ENCODE measurements around the gene OPN3. TPM values are rescaled to one million over a fixed set of nuclear protein-coding genes. Genes with fewer than 3 reads are reported as not detected.

Gene OPN3
- total and polyA plus RNA-seq, 2 donors (not counting 1 experiment from before 2014, with no cell fraction given), result 21.0 to 29.6 TPM

DNA sequence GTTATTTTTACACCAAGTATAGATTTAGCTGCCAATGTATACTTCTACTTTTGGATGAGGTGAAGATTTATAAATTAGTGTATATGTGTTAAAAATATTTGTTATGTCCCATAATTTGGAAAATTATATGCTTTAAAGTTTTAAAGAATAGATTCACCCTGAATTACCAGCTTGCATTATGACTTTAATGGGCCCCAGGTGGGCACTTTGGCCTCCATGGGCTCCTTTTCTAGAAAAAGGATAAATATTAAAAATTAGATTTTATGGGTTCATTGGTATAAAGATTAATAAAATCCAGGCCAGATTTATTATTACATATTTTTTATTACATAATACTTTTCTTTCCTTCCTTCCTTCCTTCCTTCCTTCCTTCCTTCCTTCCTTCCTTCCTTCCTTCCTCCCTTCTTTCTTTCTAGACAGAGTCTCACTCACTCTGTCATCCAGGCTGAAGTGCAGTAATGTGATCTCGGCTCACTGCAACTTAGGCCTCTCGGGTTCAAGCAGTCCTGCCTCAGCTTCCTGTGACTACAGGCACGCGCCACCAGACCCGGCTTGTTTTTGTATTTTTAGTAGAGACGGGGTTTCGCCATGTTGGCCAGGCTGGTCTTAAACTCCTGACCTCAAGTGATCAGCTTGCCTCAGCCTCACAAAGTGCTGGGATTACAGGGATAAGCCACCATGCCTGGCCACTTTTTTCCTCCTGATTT, 86.1 kb downstream of the OPN3 start:
- Histone ChIP-seq H3K4me1 (ENCODE audit: control insufficient read depth in 2 of 2, insufficient read depth in 2 of 2, low read length in 2 of 2) (peaks cover 39 to 41% of the 10 kb centered on the region in 2 donors), H3K36me3 (replicated peaks in 1 of 2; ENCODE audit: control extremely low read depth in 1 of 2, control insufficient read depth in 1 of 2, extremely low read depth in 1 of 2, insufficient read depth in 2 of 2, low read length in 1 of 2) (peaks cover 1 to 35% of the 10 kb centered on the region in 2 experiments), H4K20me1 (ENCODE audit: control insufficient read depth, insufficient read depth, low read length, poor library complexity, severe bottlenecking) (no peaks in the 10 kb centered on the region), H3K9me3 (ENCODE audit: control extremely low read depth in 1 of 3, control insufficient read depth in 2 of 3, insufficient read depth in 1 of 3, low read length in 2 of 3) (peaks cover 0 to 4% (median 0%) of the 10 kb centered on the region in 3 donors), H3K9ac (ENCODE audit: low read length) (no peak overlapping the region), H3K4me2 (replicated peaks; ENCODE audit: low read depth, low read length, poor library complexity, severe bottlenecking) (no peak overlapping the region), H3K27me3 (replicated peaks in 1 of 4; ENCODE audit: control extremely low read depth in 1 of 4, control insufficient read depth in 3 of 4, insufficient read depth in 4 of 4, low read length in 3 of 4) (no peaks in the 10 kb centered on the region), H3K4me3 (ENCODE audit: control extremely low read depth in 1 of 5, extremely low read depth in 1 of 5, insufficient read depth in 1 of 5, low read depth in 2 of 5, low read length in 4 of 5) (no peak overlapping the region), H3K79me2 (ENCODE audit: control insufficient read depth, insufficient read depth, low read length) (peaks cover 24% of the 10 kb centered on the region), H2AFZ (ENCODE audit: insufficient read depth, low read depth, low read length, poor library complexity, severe bottlenecking) (no peak overlapping the region), H3K27ac (ENCODE audit: low read length in 2 of 2) (no peak overlapping the region)
- 80% methylated on average over 7 of the region's 7 CpGs for WGBS (ENCODE audit: insufficient coverage)
- peaks cover 3% of the 10 kb centered on the region for H3K27me3 Mint-ChIP-seq
- DNase-seq (no peak), ATAC-seq (ENCODE audit: low read depth) (no peak)
- H3K4me1 Mint-ChIP-seq, result peaks cover 53% of the 10 kb centered on the region
- peak overlapping the region; percentile 19 for H3K4me3 Mint-ChIP-seq
- peak overlapping the region; percentile 65 for H3K27ac Mint-ChIP-seq
- H3K9me3 Mint-ChIP-seq (ENCODE audit: insufficient read depth), result no peaks in the 10 kb centered on the region
- no peak for TF ChIP-seq EZH2 (IDR thresholded peaks at IDR 0.05; ENCODE audit: borderline replicate concordance, insufficient read depth, low read depth, low read length, poor library complexity, severe bottlenecking)
- no peak for TF ChIP-seq CTCF (IDR thresholded peaks at IDR 0.05)
- intact Hi-C loops (cut with micrococcal nuclease), result loop anchor here (5.0 kb wide), 2 partner anchors 43 to 73 kb away; no protein-coding TSS in a partner anchor
- ChIA-PET CTCF (interaction anchor here (0.5 to 1.2 kb wide), 7 partner anchors 11 to 397 kb away, joined by 3 to 6 read pairs (median 3); partner anchors contain the start of gene KMO), POLR2A (no interaction called here)

All from B cell (primary cell).